Dendritic cell treated with granulocyte-macrophage colony-stimulating factor and Interleukin-4, amounts not matched to agents 40 ng/mL and 50 ng/mL, for 4 days (primary cell): ENCODE measurements around the gene APOBEC4.
"Not testable (repeated sequence)": the region's sequence is repeated elsewhere in the genome, so short reads cannot be mapped to it uniquely, and the experiment has no call there.

Source experiments
- H3K27ac Mint-ChIP-seq: one replicate; pipeline ENCODE4 v1.8.0; 2022; ENCODE audit warnings: mild to moderate bottlenecking, mixed read lengths
- H3K27me3 Mint-ChIP-seq: one replicate; pipeline ENCODE4 v1.8.0; 2022; ENCODE audit warnings: mild to moderate bottlenecking, mixed read lengths
- H3K36me3 Mint-ChIP-seq: one replicate; pipeline ENCODE4 v1.8.0; 2022; ENCODE audit warnings: low read depth, mixed read lengths
- H3K4me1 Mint-ChIP-seq: one replicate; pipeline ENCODE4 v1.8.0; 2022; ENCODE audit warnings: low read depth, mixed read lengths
- H3K4me3 Mint-ChIP-seq: one replicate; pipeline ENCODE4 v1.8.0; 2022; ENCODE audit warnings: mild to moderate bottlenecking, moderate library complexity, mixed read lengths
- H3K9me3 Mint-ChIP-seq: one replicate; pipeline ENCODE4 v1.8.0; 2022; ENCODE audit warnings: mixed read lengths
- intact Hi-C: fragments of 100-400 bp; cut with micrococcal nuclease; formaldehyde crosslinking; loops from one replicate; pipeline ENCODE4 v1.15.0; 2022

The APOBEC4 gene

GRCh38 chr1:183635099-183635605 lies 18.0 kb downstream of the APOBEC4 start:
- intact Hi-C loops = loop anchor here (2.0 to 5.0 kb wide), 2 partner anchors 164 to 172 kb away; partner anchors contain the start of gene RGL1
- peaks cover 2% of the 10 kb centered on the region for H3K27me3 Mint-ChIP-seq
- peak overlapping the region; percentile 98 for H3K27ac Mint-ChIP-seq
- peaks cover 53% of the 10 kb centered on the region for H3K36me3 Mint-ChIP-seq
- peak overlapping the region; percentile 99 for H3K4me3 Mint-ChIP-seq
- peaks cover 32% of the 10 kb centered on the region for H3K4me1 Mint-ChIP-seq
- no peaks in the 10 kb centered on the region for H3K9me3 Mint-ChIP-seq

GRCh38 chr1:183634429-183635065 lies 18.6 kb downstream of the APOBEC4 start:
- H3K4me1 Mint-ChIP-seq = peaks cover 35% of the 10 kb centered on the region
- H3K27me3 Mint-ChIP-seq = peaks cover 2% of the 10 kb centered on the region
- peak overlapping the region; percentile 98 for H3K27ac Mint-ChIP-seq
- H3K36me3 Mint-ChIP-seq = peaks cover 59% of the 10 kb centered on the region
- intact Hi-C loops = loop anchor here (2.0 to 5.0 kb wide), 3 partner anchors 52 to 173 kb away; partner anchors contain the start of gene RGL1
- H3K9me3 Mint-ChIP-seq = no peaks in the 10 kb centered on the region
- H3K4me3 Mint-ChIP-seq = peak overlapping the region; percentile 99

DNA sequence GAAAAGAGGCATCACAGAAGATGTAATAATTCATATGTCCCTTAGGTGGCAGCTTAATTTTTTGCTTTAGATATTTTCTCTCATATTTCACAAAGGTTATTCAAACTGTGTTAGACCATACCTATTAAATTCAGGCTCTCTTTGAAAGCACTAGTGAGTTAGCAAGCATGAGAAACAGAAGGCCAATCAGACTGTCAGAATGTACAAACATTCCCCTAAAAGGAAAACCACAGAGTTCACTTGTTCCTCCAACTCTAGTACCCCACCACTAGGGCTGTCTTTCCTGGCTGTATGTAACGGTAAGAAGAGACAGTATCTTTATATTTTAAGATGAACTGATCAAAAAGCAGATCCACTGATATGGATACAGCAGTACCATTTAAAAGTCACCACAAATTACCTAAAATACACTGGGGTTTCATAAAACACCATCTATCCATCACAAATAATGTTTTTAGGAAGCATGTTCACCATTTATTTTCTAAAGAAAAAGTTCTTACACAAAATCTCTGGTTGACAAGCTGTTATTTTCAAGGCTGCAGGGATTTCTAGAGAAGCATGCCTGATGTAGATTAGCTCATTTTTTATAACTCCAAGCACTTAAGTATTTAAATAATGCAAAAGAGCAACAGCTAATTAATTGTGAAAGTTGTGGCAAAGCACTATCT lies 19.3 kb downstream of the APOBEC4 start:
- Mint-ChIP-seq H3K27me3 (peaks cover 2% of the 10 kb centered on the region), H3K27ac (peak overlapping the region; percentile 98), H3K9me3 (no peaks in the 10 kb centered on the region), H3K36me3 (peaks cover 66% of the 10 kb centered on the region), H3K4me1 (peaks cover 37% of the 10 kb centered on the region), H3K4me3 (peak overlapping the region; percentile 99)
- intact Hi-C loops = loop anchor here (2.0 to 5.0 kb wide), 2 partner anchors 52 to 163 kb away; no protein-coding TSS in a partner anchor

- H3K9me3 Mint-ChIP-seq = no peaks in the 10 kb centered on the region
- intact Hi-C loops = loop anchor here (5.0 kb wide), 1 partner anchor 51 kb away; no protein-coding TSS in a partner anchor
- peak overlapping the region; percentile 98 for H3K27ac Mint-ChIP-seq
- H3K27me3 Mint-ChIP-seq = peaks cover 2% of the 10 kb centered on the region
- peaks cover 40% of the 10 kb centered on the region for H3K4me1 Mint-ChIP-seq
- peak overlapping the region; percentile 99 for H3K4me3 Mint-ChIP-seq
- peaks cover 74% of the 10 kb centered on the region for H3K36me3 Mint-ChIP-seq
Measured at GRCh38 chr1:183632964-183633363, 20.2 kb downstream of the APOBEC4 start.

- Mint-ChIP-seq H3K36me3 (peaks cover 75% of the 10 kb centered on the region), H3K27me3 (peaks cover under 1% of the 10 kb centered on the region), H3K27ac (peak overlapping the region; percentile 27), H3K9me3 (no peaks in the 10 kb centered on the region), H3K4me3 (peak overlapping the region; percentile 52), H3K4me1 (peaks cover 37% of the 10 kb centered on the region)
- intact Hi-C loops = loop anchor here (5.0 kb wide), 1 partner anchor 50 kb away; no protein-coding TSS in a partner anchor
Measured at GRCh38 chr1:183632114-183632513, 21.0 kb downstream of the APOBEC4 start.

DNA sequence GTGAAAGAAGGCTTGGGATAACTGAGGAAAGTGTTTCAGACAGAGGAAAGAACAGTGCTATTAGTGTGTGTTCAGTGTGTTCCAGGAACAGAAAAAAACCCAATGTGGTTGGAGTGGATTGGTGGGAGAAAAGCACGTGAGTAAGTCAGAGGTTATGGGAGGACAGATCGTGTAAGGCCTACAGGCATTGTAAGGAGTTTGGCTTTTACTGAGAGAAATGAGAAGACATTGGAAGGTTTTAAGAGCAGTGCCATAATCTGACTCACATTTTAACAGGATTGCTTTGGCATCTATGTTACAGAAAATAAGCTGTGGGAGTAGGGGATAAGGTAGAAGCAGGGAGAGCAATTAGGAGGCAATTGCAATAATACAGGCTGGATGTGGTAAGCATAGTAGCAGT lies 22.4 kb downstream of the APOBEC4 start:
- Mint-ChIP-seq H3K4me1 (peaks cover 28% of the 10 kb centered on the region), H3K27me3 (no peaks in the 10 kb centered on the region), H3K9me3 (no peaks in the 10 kb centered on the region), H3K27ac (peak overlapping the region; percentile 7), H3K4me3 (peak overlapping the region; percentile 51), H3K36me3 (peaks cover 73% of the 10 kb centered on the region)
- intact Hi-C loops = loop anchor here (5.0 kb wide), 1 partner anchor 48 kb away; no protein-coding TSS in a partner anchor

- Mint-ChIP-seq H3K4me3 (no peak overlapping the region), H3K27me3 (no peaks in the 10 kb centered on the region), H3K27ac (peak overlapping the region; percentile 8), H3K36me3 (peaks cover 75% of the 10 kb centered on the region), H3K9me3 (no peaks in the 10 kb centered on the region), H3K4me1 (peaks cover 37% of the 10 kb centered on the region)
- intact Hi-C loops = loop anchor here (10.0 kb wide), 2 partner anchors 64 to 344 kb away; no protein-coding TSS in a partner anchor
Measured at GRCh38 chr1:183628537-183628936, 24.6 kb downstream of the APOBEC4 start.

DNA sequence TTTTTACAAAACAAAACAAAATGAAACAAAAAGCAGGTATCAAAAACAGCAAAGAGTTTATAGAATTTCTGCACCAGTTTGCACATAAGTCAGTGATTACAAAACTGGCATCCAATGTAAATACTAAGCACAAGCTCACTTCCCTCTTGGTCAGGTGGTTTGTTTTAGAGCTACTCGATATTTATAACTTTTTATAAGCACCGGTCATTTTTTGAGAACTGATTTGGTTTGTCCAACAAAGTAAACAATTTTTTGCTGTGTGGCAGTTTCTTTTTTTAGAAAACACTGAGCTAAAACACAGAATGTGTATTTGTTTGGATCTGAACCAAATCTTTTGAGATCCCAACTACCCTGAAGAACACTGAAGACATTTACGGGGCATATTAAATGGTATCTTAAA lies 26.9 kb downstream of the APOBEC4 start:
- H3K36me3 Mint-ChIP-seq = peaks cover 68% of the 10 kb centered on the region
- H3K27ac Mint-ChIP-seq, H3K9me3 Mint-ChIP-seq, H3K4me3 Mint-ChIP-seq, H3K27me3 Mint-ChIP-seq: not testable (repeated sequence)
- peaks cover 50% of the 10 kb centered on the region for H3K4me1 Mint-ChIP-seq
- intact Hi-C loops = loop anchor here (10.0 kb wide), 2 partner anchors 61 to 341 kb away; no protein-coding TSS in a partner anchor

- Mint-ChIP-seq H3K27me3 (no peaks in the 10 kb centered on the region), H3K9me3 (no peaks in the 10 kb centered on the region), H3K36me3 (peaks cover 37% of the 10 kb centered on the region), H3K4me1 (peaks cover 37% of the 10 kb centered on the region), H3K27ac (peak overlapping the region; percentile 73), H3K4me3 (no peak overlapping the region)
- intact Hi-C loops = loop anchor here (2.0 to 10.0 kb wide), 4 partner anchors 14 to 338 kb away; no protein-coding TSS in a partner anchor
Measured at GRCh38 chr1:183622884-183623785, 30.0 kb downstream of the APOBEC4 start.

DNA sequence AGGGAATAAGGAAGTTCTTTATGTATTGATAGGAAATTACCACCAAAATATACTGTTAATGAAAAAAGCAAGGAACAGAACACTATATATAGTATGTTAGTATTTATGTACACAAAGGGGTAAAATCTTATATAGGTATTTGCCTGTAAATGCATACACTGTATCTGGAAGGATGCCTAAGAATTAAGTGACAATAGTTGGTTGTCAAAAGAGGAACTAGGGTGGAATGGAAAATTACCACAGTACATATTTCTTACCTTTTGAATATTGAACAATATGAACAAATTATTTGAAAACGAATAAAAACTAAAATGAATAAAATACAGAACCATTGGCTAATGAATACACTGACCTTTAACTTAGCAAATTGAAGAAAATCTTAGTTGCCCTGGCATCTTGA lies 31.1 kb downstream of the APOBEC4 start:
- intact Hi-C loops = loop anchor here (2.0 to 10.0 kb wide), 4 partner anchors 13 to 337 kb away; no protein-coding TSS in a partner anchor
- no peak overlapping the region for H3K4me3 Mint-ChIP-seq
- H3K27me3 Mint-ChIP-seq = no peaks in the 10 kb centered on the region
- peaks cover 48% of the 10 kb centered on the region for H3K4me1 Mint-ChIP-seq
- H3K27ac Mint-ChIP-seq = peak overlapping the region; percentile 73
- H3K36me3 Mint-ChIP-seq = peaks cover 35% of the 10 kb centered on the region
- no peaks in the 10 kb centered on the region for H3K9me3 Mint-ChIP-seq

DNA sequence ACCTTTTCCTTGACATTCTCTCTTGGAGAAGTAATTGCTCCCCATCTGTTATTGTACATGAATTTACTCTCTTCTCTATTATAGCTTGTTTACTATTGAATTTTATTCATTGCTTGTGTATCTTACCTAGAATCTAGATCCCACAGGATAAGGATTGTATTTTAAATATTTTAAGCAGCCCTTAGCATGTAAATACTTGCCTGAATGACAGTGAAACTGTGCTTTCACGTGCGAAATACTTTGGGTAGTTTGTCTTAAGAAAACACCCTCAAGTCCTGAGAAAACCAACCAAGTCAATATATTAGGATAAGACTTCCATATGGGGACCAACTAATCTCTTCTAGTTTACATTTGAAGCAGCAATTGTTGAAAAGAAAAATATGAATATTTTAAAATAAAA lies 32.8 kb downstream of the APOBEC4 start:
- H3K27ac Mint-ChIP-seq = no peak overlapping the region
- peaks cover 27% of the 10 kb centered on the region for H3K36me3 Mint-ChIP-seq
- intact Hi-C loops = loop anchor here (5.0 to 10.0 kb wide), 3 partner anchors 33 to 336 kb away; no protein-coding TSS in a partner anchor
- peaks cover 48% of the 10 kb centered on the region for H3K4me1 Mint-ChIP-seq
- no peak overlapping the region for H3K4me3 Mint-ChIP-seq
- no peaks in the 10 kb centered on the region for H3K9me3 Mint-ChIP-seq
- no peaks in the 10 kb centered on the region for H3K27me3 Mint-ChIP-seq

DNA sequence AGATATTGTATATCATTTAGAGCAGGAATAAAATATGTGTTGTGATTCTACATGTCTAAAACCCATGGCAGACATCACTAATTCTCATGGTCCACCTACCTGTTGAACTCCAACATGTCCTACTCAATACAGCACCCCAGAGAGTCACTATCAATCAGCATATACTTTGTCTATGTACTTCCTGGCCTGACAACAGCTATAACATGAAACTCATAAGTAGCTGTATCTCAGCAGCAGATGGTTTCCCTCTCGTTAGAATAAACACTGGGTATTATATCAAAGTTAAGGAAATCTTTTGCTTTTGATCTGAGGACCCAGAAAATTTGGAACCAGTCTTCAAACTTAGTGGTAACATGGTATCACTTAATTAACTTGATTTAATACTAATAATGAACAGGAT lies 33.3 kb downstream of the APOBEC4 start:
- intact Hi-C loops = loop anchor here (5.0 to 10.0 kb wide), 3 partner anchors 32 to 335 kb away; no protein-coding TSS in a partner anchor
- H3K4me1 Mint-ChIP-seq = peaks cover 49% of the 10 kb centered on the region
- no peak overlapping the region for H3K27ac Mint-ChIP-seq

DNA sequence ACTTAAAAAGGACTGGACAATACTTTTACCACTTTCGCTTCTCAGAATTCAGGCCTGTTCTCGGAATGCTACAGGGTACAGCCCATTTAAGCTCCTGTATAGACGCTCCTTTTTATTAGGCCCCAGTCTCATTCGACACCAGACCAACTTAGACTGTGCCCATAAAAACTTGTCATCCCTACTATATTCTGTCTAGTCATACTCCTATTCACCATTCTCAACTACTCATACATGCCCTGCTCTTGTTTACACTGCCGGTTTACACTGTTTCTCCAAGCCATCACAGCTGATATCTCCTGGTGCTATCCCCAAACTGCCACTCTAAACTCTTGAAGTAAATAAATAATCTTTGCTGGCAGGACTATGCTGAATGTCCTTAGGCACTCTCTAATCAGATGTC lies 34.9 kb downstream of the APOBEC4 start:
- Mint-ChIP-seq H3K27ac (peak overlapping the region; percentile 69), H3K4me1 (peaks cover 52% of the 10 kb centered on the region)
- H3K36me3 Mint-ChIP-seq, H3K27me3 Mint-ChIP-seq, intact Hi-C loops, H3K4me3 Mint-ChIP-seq, H3K9me3 Mint-ChIP-seq: not testable (repeated sequence)

More for the DNA sequence above, 33.3 kb downstream of the APOBEC4 start:
- Mint-ChIP-seq H3K9me3 (no peaks in the 10 kb centered on the region), H3K4me3 (no peak overlapping the region), H3K27me3 (no peaks in the 10 kb centered on the region), H3K36me3 (peaks cover 22% of the 10 kb centered on the region)
